Effector memory CD8-positive, alpha-beta T cell (primary cell): Measurements from ENCODE around the gene SYNE1.

Source experiments
- ATAC-seq: fragments of 150-1000 bp; cut with Tn5 transposase; replicated peaks from 2 replicates; pipeline ENCODE4 v1.10.0; 2021; ENCODE audit warnings: mild to moderate bottlenecking, moderate library complexity
- DNase-seq, 3 experiments: peaks; one replicate each; pipeline ENCODE4 v3.0.0; 2021
- H3K27ac Mint-ChIP-seq, 2 donors: one replicate each; pipeline ENCODE4 v1.8.0; 2022; ENCODE audit warnings: mild to moderate bottlenecking in 2 of 2, mixed read lengths in 2 of 2, moderate library complexity in 2 of 2
- H3K27me3 Mint-ChIP-seq, 2 donors: one replicate each; pipeline ENCODE4 v1.8.0; 2022; ENCODE audit warnings: mixed read lengths in 2 of 2
- H3K36me3 Mint-ChIP-seq: one replicate; pipeline ENCODE4 v1.8.0; 2022; ENCODE audit warnings: mild to moderate bottlenecking, moderate library complexity, mixed read lengths; ENCODE audit not compliant: insufficient read depth
- H3K4me1 Mint-ChIP-seq, 2 donors: one replicate each; pipeline ENCODE4 v1.8.0; 2022; ENCODE audit warnings: low read depth in 2 of 2, mixed read lengths in 2 of 2
- H3K4me3 Mint-ChIP-seq, 2 donors: one replicate each; pipeline ENCODE4 v1.8.0; 2022; ENCODE audit warnings: mild to moderate bottlenecking in 2 of 2, mixed read lengths in 2 of 2, moderate library complexity in 2 of 2
- H3K9me3 Mint-ChIP-seq, 2 donors: one replicate each; pipeline ENCODE4 v1.8.0; 2022; ENCODE audit warnings: mixed read lengths in 2 of 2

The SYNE1 gene

GRCh38 chr6:152170313-152170701 is 466.9 kb downstream of the SYNE1 start:
- Mint-ChIP-seq H3K4me1 (peaks cover 32 to 58% of the 10 kb centered on the region in 2 donors), H3K4me3 (peak overlapping the region; percentile 66 to 83), H3K9me3 (no peaks in the 10 kb centered on the region), H3K27me3 (no peaks in the 10 kb centered on the region), H3K36me3 (peaks cover 48% of the 10 kb centered on the region), H3K27ac (peak overlapping the region; percentile 91 to 98)
- DNase-seq (no peak), ATAC-seq (no peak)

DNA sequence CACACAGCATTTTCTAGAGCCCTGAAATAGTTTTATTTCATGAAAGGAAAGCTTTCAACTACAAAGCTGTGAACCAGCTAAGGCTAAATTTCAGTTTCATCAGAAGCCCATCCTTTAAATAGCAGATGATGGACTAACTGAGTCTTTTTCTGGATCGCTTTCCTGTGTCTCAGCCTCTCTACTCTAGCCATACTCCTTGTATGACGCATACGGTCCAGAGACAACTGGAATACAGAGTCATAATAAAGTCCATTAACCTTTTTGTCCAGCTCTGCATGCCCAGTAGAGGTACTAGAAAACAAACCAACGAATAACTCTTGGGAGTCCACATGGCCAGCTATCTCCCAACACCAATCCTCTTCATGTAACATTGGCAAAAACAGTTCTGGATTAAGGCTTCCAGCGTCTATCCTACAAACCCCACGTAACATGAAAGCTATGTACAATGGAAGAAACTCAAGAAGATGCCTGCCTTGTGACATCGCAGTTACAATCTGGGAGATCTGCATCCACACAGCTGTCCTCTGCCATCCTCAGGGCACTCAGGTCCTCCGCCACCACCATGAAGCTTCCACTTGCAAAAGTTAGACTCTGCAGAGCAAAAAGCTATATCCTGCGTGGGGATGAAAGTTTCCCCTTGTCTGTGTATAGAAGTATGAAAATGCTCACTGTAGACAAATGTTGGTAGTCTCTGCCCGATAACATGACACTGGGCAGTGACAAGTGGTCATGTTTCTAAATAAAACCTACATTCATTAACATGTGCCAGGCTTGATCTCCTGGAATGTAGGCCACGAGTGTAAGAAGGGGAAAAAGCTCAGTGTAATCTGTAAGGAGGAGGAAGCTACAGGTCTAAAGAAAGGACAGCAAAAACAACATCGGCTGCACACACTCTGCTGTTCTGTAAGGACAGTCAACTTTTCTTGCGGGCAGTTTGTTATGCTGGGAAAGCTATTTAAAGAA is 469.2 kb downstream of the SYNE1 start:
- ATAC-seq (no peak), DNase-seq (no peak)
- Mint-ChIP-seq H3K36me3 (peaks cover 44% of the 10 kb centered on the region), H3K4me1 (peaks cover 30 to 48% of the 10 kb centered on the region in 2 donors), H3K27ac (peak overlapping the region; percentile 10 to 91), H3K4me3 (no peak overlapping the region), H3K27me3 (no peaks in the 10 kb centered on the region), H3K9me3 (no peaks in the 10 kb centered on the region)

DNA sequence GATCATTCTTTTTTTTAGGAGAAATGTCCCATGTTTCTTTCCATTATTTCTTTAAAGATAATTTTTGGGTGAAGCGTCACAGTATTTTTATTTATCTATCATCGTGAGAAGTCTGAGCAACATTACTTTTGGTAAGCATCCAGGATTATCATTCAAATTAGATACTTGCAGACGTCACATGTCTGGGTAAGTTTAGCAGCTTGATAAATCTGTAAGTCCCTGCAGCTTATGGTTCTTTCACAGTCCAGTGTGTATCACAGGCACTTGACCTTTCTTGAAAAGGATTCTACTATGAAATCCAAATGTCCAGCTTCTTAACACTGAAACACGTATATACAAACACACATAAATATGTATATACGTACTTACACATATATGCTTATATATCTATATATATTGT is 470.3 kb downstream of the SYNE1 start:
- Mint-ChIP-seq H3K36me3 (peaks cover 53% of the 10 kb centered on the region), H3K4me1 (peaks cover 29 to 44% of the 10 kb centered on the region in 2 donors)

GRCh38 chr6:152166497-152166896 is 470.7 kb downstream of the SYNE1 start:
- Mint-ChIP-seq H3K4me3 (no peak overlapping the region), H3K27ac (peak overlapping the region in 1 of 2 donors; percentile 4), H3K36me3 (peaks cover 53% of the 10 kb centered on the region), H3K27me3 (no peaks in the 10 kb centered on the region), H3K9me3 (no peaks in the 10 kb centered on the region), H3K4me1 (peaks cover 28 to 43% of the 10 kb centered on the region in 2 donors)
- DNase-seq (no peak), ATAC-seq (no peak)

More for the DNA sequence above, 470.3 kb downstream of the SYNE1 start:
- ATAC-seq, result no peak
- DNase-seq, result no peak
- H3K27me3 Mint-ChIP-seq, result no peaks in the 10 kb centered on the region
- H3K27ac Mint-ChIP-seq, result peak overlapping the region in 1 of 2 donors; percentile 4
- H3K4me3 Mint-ChIP-seq, result no peak overlapping the region
- no peaks in the 10 kb centered on the region for H3K9me3 Mint-ChIP-seq

GRCh38 chr6:152164957-152165356 is 472.2 kb downstream of the SYNE1 start:
- Mint-ChIP-seq H3K27ac (peak overlapping the region in 1 of 2 donors; percentile 76), H3K4me1 (peaks cover 17 to 37% of the 10 kb centered on the region in 2 donors), H3K27me3 (no peaks in the 10 kb centered on the region), H3K4me3 (no peak overlapping the region), H3K36me3 (peaks cover 63% of the 10 kb centered on the region), H3K9me3 (no peaks in the 10 kb centered on the region)
- DNase-seq (no peak), ATAC-seq (no peak)

- no peak for DNase-seq
- ATAC-seq, result no peak
- peak overlapping the region; percentile 57 to 60 for H3K27ac Mint-ChIP-seq
- no peaks in the 10 kb centered on the region for H3K27me3 Mint-ChIP-seq
- H3K36me3 Mint-ChIP-seq, result peaks cover 70% of the 10 kb centered on the region
- no peak overlapping the region for H3K4me3 Mint-ChIP-seq
- H3K9me3 Mint-ChIP-seq, result no peaks in the 10 kb centered on the region
- H3K4me1 Mint-ChIP-seq, result peaks cover 11 to 32% of the 10 kb centered on the region in 2 donors
Measured at GRCh38 chr6:152161501-152161900, 475.7 kb downstream of the SYNE1 start.

DNA sequence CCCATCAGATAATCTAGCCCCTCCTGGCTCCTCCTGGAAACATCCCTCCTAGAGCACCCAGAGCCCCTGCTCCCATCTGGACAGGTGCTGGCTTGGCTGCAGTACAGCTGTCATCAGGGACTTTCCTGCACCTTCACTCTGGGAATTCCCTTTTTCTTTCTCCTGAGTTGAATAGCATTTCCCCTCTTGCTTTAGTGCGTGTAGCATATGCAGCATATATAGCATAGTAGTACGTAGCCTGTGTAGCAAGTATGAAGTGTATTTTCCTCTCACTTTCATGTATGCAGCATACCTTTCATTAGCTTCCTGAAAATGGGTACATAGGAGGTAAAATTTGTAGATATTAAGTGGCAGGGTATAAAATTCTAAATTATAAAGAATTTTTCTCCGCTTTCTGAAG is 476.8 kb downstream of the SYNE1 start:
- Mint-ChIP-seq H3K4me1 (peaks cover 10 to 28% of the 10 kb centered on the region in 2 donors), H3K27me3 (no peaks in the 10 kb centered on the region), H3K36me3 (peaks cover 76% of the 10 kb centered on the region), H3K4me3 (peak overlapping the region in 1 of 2 donors; percentile 20), H3K9me3 (no peaks in the 10 kb centered on the region), H3K27ac (peak overlapping the region; percentile 92 to 93)
- no peak for DNase-seq
- ATAC-seq, result peak; percentile 32

DNA sequence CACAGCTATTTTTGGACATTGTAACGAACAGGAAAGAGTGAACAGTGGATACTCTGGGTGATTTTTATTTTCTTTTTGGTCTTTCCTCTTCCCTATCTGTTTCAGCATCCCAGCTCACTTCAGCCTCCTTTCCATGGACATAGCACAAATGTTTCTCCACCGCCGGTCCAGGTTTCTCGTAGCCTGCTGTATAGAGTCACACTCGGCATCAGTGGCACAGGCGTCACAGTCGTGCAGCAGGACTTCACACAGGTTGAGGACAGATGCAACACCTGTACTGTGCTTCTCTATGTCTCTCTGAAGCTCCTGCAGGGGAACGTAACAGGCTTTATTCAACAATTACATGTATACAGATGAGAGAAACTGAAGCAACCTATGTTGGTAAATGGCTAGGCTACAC is 481.4 kb downstream of the SYNE1 start:
- Mint-ChIP-seq H3K9me3 (no peaks in the 10 kb centered on the region), H3K27me3 (no peaks in the 10 kb centered on the region), H3K36me3 (peaks cover 85% of the 10 kb centered on the region), H3K27ac (no peak overlapping the region), H3K4me3 (no peak overlapping the region), H3K4me1 (peaks cover 2 to 13% of the 10 kb centered on the region in 2 donors)
- ATAC-seq, result no peak
- no peak for DNase-seq

DNA sequence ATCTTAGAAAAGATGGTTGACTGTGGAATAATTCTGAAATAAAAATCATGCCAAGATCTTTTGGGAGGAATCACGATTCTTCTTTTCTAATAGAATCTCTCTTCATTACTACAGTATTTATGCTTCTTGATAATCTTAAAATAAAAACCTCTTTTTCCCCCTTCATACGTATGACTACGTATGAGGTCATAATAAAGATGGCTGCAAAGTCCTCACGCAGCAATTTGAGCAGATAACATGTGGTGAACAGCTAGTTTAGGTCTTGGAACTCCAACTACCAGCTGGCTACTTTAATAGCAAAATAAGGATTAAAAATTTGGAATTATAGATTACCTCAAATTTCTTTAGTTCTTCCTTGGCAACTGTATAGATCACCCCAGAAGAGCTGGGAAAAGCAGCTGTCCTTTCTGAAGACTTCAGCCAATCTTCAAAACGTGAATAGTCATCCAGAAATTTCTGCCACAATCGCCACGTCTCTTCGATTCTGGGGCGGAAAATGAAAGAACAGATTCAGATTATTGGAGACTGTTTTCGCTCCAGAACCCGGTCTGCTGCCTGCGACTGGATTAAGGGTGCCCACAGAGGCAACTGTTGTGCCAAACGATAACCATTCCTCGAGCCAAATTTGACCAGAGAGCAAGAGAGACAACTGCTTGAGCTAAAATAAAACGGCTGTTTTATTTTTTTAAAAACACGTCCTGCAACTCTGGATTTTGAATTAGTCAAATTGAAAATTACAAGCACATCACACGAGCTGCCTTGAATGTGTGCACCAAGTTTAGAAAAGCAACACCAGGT is 482.4 kb downstream of the SYNE1 start:
- peaks cover 0 to 7% of the 10 kb centered on the region in 2 donors for H3K4me1 Mint-ChIP-seq
- H3K36me3 Mint-ChIP-seq, result peaks cover 86% of the 10 kb centered on the region
- H3K27me3 Mint-ChIP-seq, result no peaks in the 10 kb centered on the region
- no peaks in the 10 kb centered on the region for H3K9me3 Mint-ChIP-seq
- ATAC-seq (no peak), DNase-seq (no peak)
- peak overlapping the region in 1 of 2 donors; percentile 28 for H3K27ac Mint-ChIP-seq
- H3K4me3 Mint-ChIP-seq, result no peak overlapping the region

- Mint-ChIP-seq H3K36me3 (peaks cover 94% of the 10 kb centered on the region), H3K4me1 (peaks cover 9 to 12% of the 10 kb centered on the region in 2 donors), H3K9me3 (no peaks in the 10 kb centered on the region), H3K27me3 (no peaks in the 10 kb centered on the region), H3K27ac (no peak overlapping the region), H3K4me3 (no peak overlapping the region)
- no peak for ATAC-seq
- no peak for DNase-seq
Measured at GRCh38 chr6:152151920-152152319, 485.2 kb downstream of the SYNE1 start.

DNA sequence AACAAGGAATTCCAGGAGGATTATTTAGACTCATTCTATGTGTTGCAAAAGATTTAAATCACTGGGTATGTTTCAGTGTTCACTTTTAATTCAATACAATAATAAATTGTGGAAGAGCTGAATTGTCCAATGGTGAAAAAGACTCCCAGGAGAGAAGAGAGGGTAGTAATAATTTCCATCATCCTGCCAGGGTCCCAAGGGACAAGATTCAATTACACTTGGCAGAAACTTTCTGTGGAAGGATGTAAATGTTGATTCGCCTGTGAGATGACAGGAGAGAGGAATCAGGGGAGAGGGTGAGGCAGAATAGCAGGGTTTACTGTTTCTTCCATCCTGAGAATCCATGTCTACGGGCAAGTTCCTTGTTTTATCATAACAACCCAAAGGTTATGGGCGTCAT is 487.0 kb downstream of the SYNE1 start:
- ATAC-seq (no peak), DNase-seq (no peak)
- Mint-ChIP-seq H3K9me3 (no peaks in the 10 kb centered on the region), H3K4me3 (no peak overlapping the region), H3K4me1 (peaks cover 11 to 19% of the 10 kb centered on the region in 2 donors), H3K27ac (peak overlapping the region in 1 of 2 donors; percentile 65), H3K27me3 (no peaks in the 10 kb centered on the region), H3K36me3 (peaks cover 99% of the 10 kb centered on the region)

DNA sequence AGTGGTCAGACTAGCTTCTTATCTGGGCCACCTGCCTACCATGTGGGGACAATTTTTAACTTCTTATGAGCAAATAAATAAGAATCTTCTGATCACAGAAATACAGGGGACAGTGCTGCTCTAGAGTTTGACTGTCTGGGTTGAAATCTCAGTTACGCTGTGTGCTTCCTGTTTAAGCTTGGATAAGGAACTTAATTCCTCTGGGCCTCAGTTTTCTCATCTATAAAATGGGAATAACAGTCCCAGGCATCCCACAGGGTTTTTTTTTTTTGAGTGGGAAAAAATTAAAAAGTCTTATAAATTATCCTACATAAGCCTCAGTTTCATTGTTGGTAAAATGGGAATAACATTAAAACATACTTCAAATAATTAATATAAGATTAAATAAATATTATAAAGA is 488.8 kb downstream of the SYNE1 start:
- ATAC-seq (no peak), DNase-seq (no peak)
- no peaks in the 10 kb centered on the region for H3K27me3 Mint-ChIP-seq
- no peaks in the 10 kb centered on the region for H3K9me3 Mint-ChIP-seq
- peaks cover 94% of the 10 kb centered on the region for H3K36me3 Mint-ChIP-seq
- H3K4me1 Mint-ChIP-seq, result peaks cover 11 to 21% of the 10 kb centered on the region in 2 donors
- no peak overlapping the region for H3K27ac Mint-ChIP-seq
- no peak overlapping the region for H3K4me3 Mint-ChIP-seq

DNA sequence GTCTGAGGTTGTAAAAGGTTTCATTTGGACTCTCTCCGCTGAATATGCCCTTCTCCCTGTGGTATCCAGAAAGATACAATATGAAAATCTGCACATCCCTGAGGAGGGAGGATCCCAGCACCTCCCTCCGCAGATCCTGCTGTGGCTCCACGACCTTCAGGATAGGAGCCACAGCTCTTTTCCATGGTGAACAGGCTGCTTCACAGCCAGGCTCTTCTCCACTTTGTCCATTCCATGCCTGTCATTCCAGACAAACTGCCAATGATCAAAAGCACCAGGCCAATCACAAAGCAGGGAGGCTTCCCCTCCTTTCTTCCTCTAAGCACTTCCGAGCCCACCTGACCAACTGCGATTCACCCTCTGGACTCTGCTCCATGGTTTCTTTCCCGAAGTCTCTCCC is 489.9 kb downstream of the SYNE1 start:
- H3K36me3 Mint-ChIP-seq, result peaks cover 87% of the 10 kb centered on the region
- ATAC-seq, result no peak
- peak overlapping the region; percentile 75 to 78 for H3K27ac Mint-ChIP-seq
- H3K4me1 Mint-ChIP-seq, result peaks cover 11 to 21% of the 10 kb centered on the region in 2 donors
- no peaks in the 10 kb centered on the region for H3K9me3 Mint-ChIP-seq
- H3K4me3 Mint-ChIP-seq, result peak overlapping the region in 1 of 2 donors; percentile 45
- DNase-seq, result no peak
- no peaks in the 10 kb centered on the region for H3K27me3 Mint-ChIP-seq
